Measurements from ENCODE around the gene MAP7D3.
A peak's percentile ranks its signal among the peaks of the same experiment; 100 is the strongest.

Gene MAP7D3

GRCh38 chrX:136205882-136206380, 45.3 kb downstream of the MAP7D3 start:
- no peak for DNase-seq (ENCODE audit: low spot score)

GRCh38 chrX:136204571-136204970, 46.6 kb downstream of the MAP7D3 start:
- DNase-seq (ENCODE audit: low spot score): no peak

- DNase-seq (ENCODE audit: low spot score): no peak
These were observed 47.2 kb downstream of the MAP7D3 start for GRCh38 chrX:136203951-136204350.

GRCh38 chrX:136203438-136203837, 47.8 kb downstream of the MAP7D3 start:
- no peak for DNase-seq (ENCODE audit: low spot score)

- DNase-seq (ENCODE audit: low spot score): no peak
These were observed 48.3 kb downstream of the MAP7D3 start for GRCh38 chrX:136202889-136203288.

GRCh38 chrX:136201601-136202000, 49.6 kb downstream of the MAP7D3 start:
- DNase-seq (ENCODE audit: low spot score): no peak

GRCh38 chrX:136200466-136200865, 50.7 kb downstream of the MAP7D3 start:
- peak; percentile 30 for DNase-seq (ENCODE audit: low spot score)

- DNase-seq (ENCODE audit: low spot score): no peak
These were observed 51.8 kb downstream of the MAP7D3 start for GRCh38 chrX:136199365-136199764.

GRCh38 chrX:136198678-136199243, 52.4 kb downstream of the MAP7D3 start:
- DNase-seq (ENCODE audit: low spot score): no peak

- DNase-seq (ENCODE audit: low spot score): no peak
These were observed 53.2 kb downstream of the MAP7D3 start for GRCh38 chrX:136198010-136198409.

- DNase-seq (ENCODE audit: low spot score): no peak
These were observed 54.5 kb downstream of the MAP7D3 start for GRCh38 chrX:136196691-136197155.

GRCh38 chrX:136195247-136195646, 56.0 kb downstream of the MAP7D3 start:
- DNase-seq (ENCODE audit: low spot score): no peak

GRCh38 chrX:136194536-136194935, 56.7 kb downstream of the MAP7D3 start:
- DNase-seq (ENCODE audit: low spot score): no peak

GRCh38 chrX:136193771-136194170, 57.4 kb downstream of the MAP7D3 start:
- DNase-seq (ENCODE audit: low spot score): no peak

GRCh38 chrX:136192839-136193414, 58.3 kb downstream of the MAP7D3 start:
- DNase-seq (ENCODE audit: low spot score): no peak

GRCh38 chrX:136192135-136192534, 59.1 kb downstream of the MAP7D3 start:
- no peak for DNase-seq (ENCODE audit: low spot score)

- no peak for DNase-seq (ENCODE audit: low spot score)
These were observed 60.0 kb downstream of the MAP7D3 start for GRCh38 chrX:136191171-136191570.

- no peak for DNase-seq (ENCODE audit: low spot score)
These were observed 61.0 kb downstream of the MAP7D3 start for GRCh38 chrX:136190038-136190713.

- no peak for DNase-seq (ENCODE audit: low spot score)
These were observed 62.0 kb downstream of the MAP7D3 start for GRCh38 chrX:136189222-136189621.

- DNase-seq (ENCODE audit: low spot score): no peak
These were observed 65.2 kb downstream of the MAP7D3 start for GRCh38 chrX:136186023-136186413.

GRCh38 chrX:136185401-136186022, 65.7 kb downstream of the MAP7D3 start:
- DNase-seq (ENCODE audit: low spot score): peak; percentile 58

- DNase-seq (ENCODE audit: low spot score): no peak
These were observed 67.3 kb downstream of the MAP7D3 start for GRCh38 chrX:136183917-136184316.

GRCh38 chrX:136183172-136183571, 68.0 kb downstream of the MAP7D3 start:
- no peak for DNase-seq (ENCODE audit: low spot score)

Data from SW480 (cell line).